Transverse colon (tissue), 3 donors: ENCODE measurements around the gene MPDZ.

Source experiments
- CTCF ChIP-seq, 5 experiments: fragments of 200-600 bp in 3 of 5; fragments of 450-650 bp in 2 of 5; sonication (generic) in 3 of 5; IDR thresholded peaks; 1 replicate in 2 of 5; 2 replicates in 3 of 5; pipeline ENCODE4 v1.5.1; 2016 to 2017; ENCODE audit warnings: antibody characterized with exemption in 5 of 5, inconsistent platforms in 3 of 5, mild to moderate bottlenecking in 2 of 5, moderate library complexity in 1 of 5
- POLR2A ChIP-seq: fragments of 450-650 bp; IDR thresholded peaks from one replicate; pipeline ENCODE4 v1.6.1; 2016; ENCODE audit warnings: antibody characterized with exemption, mild to moderate bottlenecking, moderate library complexity

- TF ChIP-seq CTCF (IDR thresholded peaks at IDR 0.05) (no peak), POLR2A (no peak)
Observed at GRCh38 chr9:13128266-13128860, 151.1 kb downstream of the MPDZ start.
